ENCODE data around the gene MGAM2. TPM values are rescaled to one million over a fixed set of nuclear protein-coding genes. Genes with fewer than 3 reads are reported as not detected.

Gene MGAM2
- total and polyA plus RNA-seq, 2 of the 8 experiments (the other 6 are each of a cell fraction or from before 2014, with no cell fraction given): 0.02 TPM; not detected in 1

- Histone ChIP-seq H3K9me3 (ENCODE audit: insufficient read depth in 2 of 2, low read depth in 1 of 2, low read length in 1 of 2) (no peaks in the 10 kb centered on the region), H3K14ac (ENCODE audit: insufficient read length) (no peak overlapping the region), H4K5ac (ENCODE audit: insufficient read length, low read depth, low read length) (no peak overlapping the region), H3K79me2 (ENCODE audit: control insufficient read depth in 1 of 2, insufficient read depth in 2 of 2, low read length in 2 of 2) (no peaks in the 10 kb centered on the region), H3K4me2 (ENCODE audit: insufficient read depth in 1 of 2, low read depth in 2 of 2, low read length in 2 of 2) (no peak overlapping the region), H4K91ac (replicated peaks; ENCODE audit: insufficient read length, low read length) (no peak overlapping the region), H3K23me2 (ENCODE audit: low read depth, low read length) (no peaks in the 10 kb centered on the region), H3K36me3 (ENCODE audit: control insufficient read depth in 2 of 4, insufficient read depth in 4 of 4, low read length in 3 of 4) (no peaks in the 10 kb centered on the region; a peak in 1 of 8 replicates), H2BK120ac (replicated peaks; ENCODE audit: low read depth, low read length) (no peak overlapping the region), H3K4me3 (ENCODE audit: extremely low read depth in 1 of 4, insufficient read depth in 2 of 4, low read depth in 3 of 4, low read length in 4 of 4) (no peak overlapping the region), H2BK12ac (ENCODE audit: low read depth, low read length) (no peak overlapping the region), H2BK20ac (ENCODE audit: low read length) (no peak overlapping the region), H3K18ac (ENCODE audit: extremely low read depth, low read length) (no peak overlapping the region), H4K20me1 (replicated peaks in 1 of 2; ENCODE audit: control insufficient read depth in 1 of 2, insufficient read depth in 2 of 2, low read length in 2 of 2) (peaks cover 0 to 1% of the 10 kb centered on the region in 2 experiments), H3K9ac (replicated peaks in 1 of 4; ENCODE audit: extremely low read depth in 1 of 4, low read depth in 3 of 4, low read length in 3 of 4) (no peak overlapping the region), H3K4me1 (replicated peaks in 1 of 4; ENCODE audit: control insufficient read depth in 3 of 4, insufficient read depth in 4 of 4, low read length in 3 of 4) (no peaks in the 10 kb centered on the region), H2AFZ (ENCODE audit: low read length) (no peak overlapping the region), H4K8ac (ENCODE audit: extremely low read depth, insufficient read depth, low read length) (no peak overlapping the region), H2AK5ac (ENCODE audit: low read depth, low read length) (no peak overlapping the region), H3K23ac (ENCODE audit: insufficient read length) (no peak overlapping the region), H3K4ac (replicated peaks; ENCODE audit: insufficient read length, low read depth, low read length) (no peak overlapping the region), H3K27ac (ENCODE audit: low read depth, low read length) (no peak overlapping the region), H3K27me3 (replicated peaks in 1 of 4; ENCODE audit: control insufficient read depth in 3 of 4, extremely low read depth in 1 of 4, insufficient read depth in 3 of 4, low read length in 3 of 4) (peaks cover 0 to 1% (median 0%) of the 10 kb centered on the region in 4 experiments; a peak in 1 of 7 replicates), H3K79me1 (ENCODE audit: low read depth, low read length) (no peaks in the 10 kb centered on the region), H2BK5ac (ENCODE audit: low read depth, low read length) (no peak overlapping the region), H2BK15ac (ENCODE audit: low read length) (no peak overlapping the region), H3K56ac (replicated peaks; ENCODE audit: insufficient read length, low read depth, low read length) (no peak overlapping the region)
- FAIRE-seq: no peak
- DNase-seq (ENCODE audit: low read depth in 1 of 2, low spot score in 2 of 2): no peak
- CTCF ChIA-PET (ENCODE audit: partially characterized antibody): interaction anchor here (0.6 to 1.2 kb wide), 2 partner anchors 102 to 108 kb away, joined by 3 read pairs; no protein-coding TSS in a partner anchor
- POLR2A ChIA-PET (ENCODE audit: partially characterized antibody): no interaction called here
- TF ChIP-seq JUND (IDR thresholded peaks at IDR 0.05; ENCODE audit: low read length): no peak
- no peak for TF ChIP-seq RBBP5 (IDR thresholded peaks at IDR 0.05; ENCODE audit: borderline replicate concordance, low read depth, low read length)
- no peak for TF ChIP-seq EZH2 (IDR thresholded peaks at IDR 0.05; ENCODE audit: low read depth, low read length, severe bottlenecking)
- TF ChIP-seq SP2 (IDR thresholded peaks at IDR 0.05; ENCODE audit: low read length): no peak
- no peak for TF ChIP-seq BCL11A (IDR thresholded peaks at IDR 0.05; ENCODE audit: low read depth in 2 of 2, low read length in 2 of 2)
- no peak for TF ChIP-seq SAP30 (IDR thresholded peaks at IDR 0.05; ENCODE audit: insufficient read depth, insufficient replicate concordance, low read length)
- no peak for TF ChIP-seq ATF2 (IDR thresholded peaks at IDR 0.05; ENCODE audit: low read length)
- TF ChIP-seq CTBP2 (IDR thresholded peaks at IDR 0.05; ENCODE audit: borderline replicate concordance, insufficient read depth, insufficient read length, low read length): no peak
- TF ChIP-seq NRF1 (IDR thresholded peaks at IDR 0.05; ENCODE audit: low read depth, low read length): no peak
- 96% methylated on average over 4 of the region's 4 CpGs; no CpG with 5 or more reads in 1 of the 2 experiments for WGBS, 2 experiments (ENCODE audit: extremely low coverage in 1 of 2, insufficient coverage in 1 of 2, insufficient read length in 1 of 2, insufficient replicate concordance in 2 of 2, low coverage in 1 of 2, low lambda C conversion rate in 2 of 2, missing lambda C conversion rate in 1 of 2)
These were observed 33.8 kb upstream of the MGAM2 start for GRCh38 chr7:142077762-142078161.

Measured in H1 (cell line).